ENCODE data around the gene CNGB1. TPM values are rescaled to one million over a fixed set of nuclear protein-coding genes. Genes with fewer than 3 reads are reported as not detected.

CNGB1 gene
- total and polyA plus RNA-seq, 2 of the 13 experiments (the other 11 are each of a cell fraction or from before 2014, with no cell fraction given): 0.02 to 0.15 TPM

- TF ChIP-seq, protein P1, sequence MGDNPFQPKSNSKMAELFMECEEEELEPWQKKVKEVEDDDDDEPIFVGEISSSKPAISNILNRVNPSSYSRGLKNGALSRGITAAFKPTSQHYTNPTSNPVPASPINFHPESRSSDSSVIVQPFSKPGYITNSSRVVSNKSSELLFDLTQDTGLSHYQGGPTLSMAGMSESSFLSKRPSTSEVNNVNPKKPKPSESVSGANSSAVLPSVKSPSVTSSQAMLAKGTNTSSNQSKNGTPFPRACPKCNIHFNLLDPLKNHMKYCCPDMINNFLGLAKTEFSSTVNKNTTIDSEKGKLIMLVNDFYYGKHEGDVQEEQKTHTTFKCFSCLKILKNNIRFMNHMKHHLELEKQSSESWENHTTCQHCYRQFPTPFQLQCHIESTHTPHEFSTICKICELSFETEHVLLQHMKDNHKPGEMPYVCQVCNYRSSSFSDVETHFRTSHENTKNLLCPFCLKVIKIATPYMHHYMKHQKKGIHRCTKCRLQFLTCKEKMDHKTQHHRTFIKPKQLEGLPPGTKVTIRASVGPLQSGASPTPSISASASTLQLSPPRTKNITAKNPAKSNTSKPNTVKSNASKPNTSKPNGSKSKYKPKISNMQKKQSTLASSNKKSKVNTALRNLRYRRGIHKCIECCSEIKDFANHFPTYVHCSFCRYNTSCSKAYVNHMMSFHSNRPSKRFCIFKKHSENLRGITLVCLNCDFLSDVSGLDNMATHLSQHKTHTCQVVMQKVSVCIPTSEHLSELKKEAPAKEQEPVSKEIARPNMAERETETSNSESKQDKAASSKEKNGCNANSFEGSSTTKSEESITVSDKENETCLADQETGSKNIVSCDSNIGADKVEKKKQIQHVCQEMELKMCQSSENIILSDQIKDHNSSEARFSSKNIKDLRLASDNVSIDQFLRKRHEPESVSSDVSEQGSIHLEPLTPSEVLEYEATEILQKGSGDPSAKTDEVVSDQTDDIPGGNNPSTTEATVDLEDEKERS (CRISPR knock-in tag; IDR thresholded peaks at IDR 0.05): no peak
- TF ChIP-seq SMC3 (IDR thresholded peaks at IDR 0.05; ENCODE audit: low read length) (no peak; the same call in 1 of the 2 replicates), SNAPC5 (CRISPR knock-in tag; IDR thresholded peaks at IDR 0.05; ENCODE audit: borderline replicate concordance) (no peak), MTA3 (CRISPR knock-in tag; IDR thresholded peaks at IDR 0.05) (no peak), CENPBD1 (CRISPR knock-in tag; IDR thresholded peaks at IDR 0.05; ENCODE audit: borderline replicate concordance, low read depth) (no peak), ZBTB26 (CRISPR knock-in tag; IDR thresholded peaks at IDR 0.05; ENCODE audit: borderline replicate concordance) (peak; percentile 97), RFX3 (CRISPR knock-in tag; IDR thresholded peaks at IDR 0.05) (no peak), ZFP36 (IDR thresholded peaks at IDR 0.05; ENCODE audit: borderline replicate concordance, low read depth, low read length, partially characterized antibody) (peak; percentile 68), NAIF1 (CRISPR knock-in tag; IDR thresholded peaks at IDR 0.05; ENCODE audit: borderline replicate concordance) (no peak), PHF5A (CRISPR knock-in tag; IDR thresholded peaks at IDR 0.05; ENCODE audit: low read depth, unreplicated experiment) (peak; percentile 49), XRCC5 (optimal IDR thresholded peaks at IDR 0.05; ENCODE audit: low read length) (peak; percentile 43), ZNF580 (CRISPR knock-in tag; IDR thresholded peaks at IDR 0.05; ENCODE audit: borderline replicate concordance, low read depth) (peak; percentile 57; the same call in 1 of the 2 replicates), RNF2 (conservative IDR thresholded peaks at IDR 0.05; ENCODE audit: low read depth) (0 out of 2 replicates have a peak, but pooled peaks have one; percentile 34)
- TF ChIP-seq, protein P2, sequence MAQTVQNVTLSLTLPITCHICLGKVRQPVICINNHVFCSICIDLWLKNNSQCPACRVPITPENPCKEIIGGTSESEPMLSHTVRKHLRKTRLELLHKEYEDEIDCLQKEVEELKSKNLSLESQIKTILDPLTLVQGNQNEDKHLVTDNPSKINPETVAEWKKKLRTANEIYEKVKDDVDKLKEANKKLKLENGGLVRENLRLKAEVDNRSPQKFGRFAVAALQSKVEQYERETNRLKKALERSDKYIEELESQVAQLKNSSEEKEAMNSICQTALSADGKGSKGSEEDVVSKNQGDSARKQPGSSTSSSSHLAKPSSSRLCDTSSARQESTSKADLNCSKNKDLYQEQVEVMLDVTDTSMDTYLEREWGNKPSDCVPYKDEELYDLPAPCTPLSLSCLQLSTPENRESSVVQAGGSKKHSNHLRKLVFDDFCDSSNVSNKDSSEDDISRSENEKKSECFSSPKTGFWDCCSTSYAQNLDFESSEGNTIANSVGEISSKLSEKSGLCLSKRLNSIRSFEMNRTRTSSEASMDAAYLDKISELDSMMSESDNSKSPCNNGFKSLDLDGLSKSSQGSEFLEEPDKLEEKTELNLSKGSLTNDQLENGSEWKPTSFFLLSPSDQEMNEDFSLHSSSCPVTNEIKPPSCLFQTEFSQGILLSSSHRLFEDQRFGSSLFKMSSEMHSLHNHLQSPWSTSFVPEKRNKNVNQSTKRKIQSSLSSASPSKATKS (CRISPR knock-in tag; IDR thresholded peaks at IDR 0.05): no peak
- TF ChIP-seq, protein P3, sequence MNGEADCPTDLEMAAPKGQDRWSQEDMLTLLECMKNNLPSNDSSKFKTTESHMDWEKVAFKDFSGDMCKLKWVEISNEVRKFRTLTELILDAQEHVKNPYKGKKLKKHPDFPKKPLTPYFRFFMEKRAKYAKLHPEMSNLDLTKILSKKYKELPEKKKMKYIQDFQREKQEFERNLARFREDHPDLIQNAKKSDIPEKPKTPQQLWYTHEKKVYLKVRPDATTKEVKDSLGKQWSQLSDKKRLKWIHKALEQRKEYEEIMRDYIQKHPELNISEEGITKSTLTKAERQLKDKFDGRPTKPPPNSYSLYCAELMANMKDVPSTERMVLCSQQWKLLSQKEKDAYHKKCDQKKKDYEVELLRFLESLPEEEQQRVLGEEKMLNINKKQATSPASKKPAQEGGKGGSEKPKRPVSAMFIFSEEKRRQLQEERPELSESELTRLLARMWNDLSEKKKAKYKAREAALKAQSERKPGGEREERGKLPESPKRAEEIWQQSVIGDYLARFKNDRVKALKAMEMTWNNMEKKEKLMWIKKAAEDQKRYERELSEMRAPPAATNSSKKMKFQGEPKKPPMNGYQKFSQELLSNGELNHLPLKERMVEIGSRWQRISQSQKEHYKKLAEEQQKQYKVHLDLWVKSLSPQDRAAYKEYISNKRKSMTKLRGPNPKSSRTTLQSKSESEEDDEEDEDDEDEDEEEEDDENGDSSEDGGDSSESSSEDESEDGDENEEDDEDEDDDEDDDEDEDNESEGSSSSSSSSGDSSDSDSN (CRISPR knock-in tag; IDR thresholded peaks at IDR 0.05): peak; percentile 46; the same call in 1 of the 2 replicates
- TF ChIP-seq, protein P4, sequence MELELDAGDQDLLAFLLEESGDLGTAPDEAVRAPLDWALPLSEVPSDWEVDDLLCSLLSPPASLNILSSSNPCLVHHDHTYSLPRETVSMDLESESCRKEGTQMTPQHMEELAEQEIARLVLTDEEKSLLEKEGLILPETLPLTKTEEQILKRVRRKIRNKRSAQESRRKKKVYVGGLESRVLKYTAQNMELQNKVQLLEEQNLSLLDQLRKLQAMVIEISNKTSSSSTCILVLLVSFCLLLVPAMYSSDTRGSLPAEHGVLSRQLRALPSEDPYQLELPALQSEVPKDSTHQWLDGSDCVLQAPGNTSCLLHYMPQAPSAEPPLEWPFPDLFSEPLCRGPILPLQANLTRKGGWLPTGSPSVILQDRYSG (CRISPR knock-in tag; IDR thresholded peaks at IDR 0.05): no peak
- TF ChIP-seq, protein P5, sequence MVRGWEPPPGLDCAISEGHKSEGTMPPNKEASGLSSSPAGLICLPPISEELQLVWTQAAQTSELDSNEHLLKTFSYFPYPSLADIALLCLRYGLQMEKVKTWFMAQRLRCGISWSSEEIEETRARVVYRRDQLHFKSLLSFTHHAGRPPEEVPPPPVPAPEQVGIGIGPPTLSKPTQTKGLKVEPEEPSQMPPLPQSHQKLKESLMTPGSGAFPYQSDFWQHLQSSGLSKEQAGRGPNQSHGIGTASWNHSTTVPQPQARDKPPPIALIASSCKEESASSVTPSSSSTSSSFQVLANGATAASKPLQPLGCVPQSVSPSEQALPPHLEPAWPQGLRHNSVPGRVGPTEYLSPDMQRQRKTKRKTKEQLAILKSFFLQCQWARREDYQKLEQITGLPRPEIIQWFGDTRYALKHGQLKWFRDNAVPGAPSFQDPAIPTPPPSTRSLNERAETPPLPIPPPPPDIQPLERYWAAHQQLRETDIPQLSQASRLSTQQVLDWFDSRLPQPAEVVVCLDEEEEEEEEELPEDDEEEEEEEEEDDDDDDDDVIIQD (CRISPR knock-in tag; IDR thresholded peaks at IDR 0.05; ENCODE audit: low read depth): peak; percentile 77
Observed at GRCh38 chr16:57840833-57841232, 130.1 kb downstream of the CNGB1 start (continued).

All from HepG2 (cell line).